HG02970 (cell line): ENCODE measurements around the gene CYP2W1.
A peak's percentile ranks its signal among the peaks of the same experiment; 100 is the strongest.

ENCODE experiments used
- ATAC-seq: cut with Tn5 transposase; IDR thresholded peaks from one replicate; pipeline ENCODE4 v1.9.1; 2021; ENCODE audit warnings: mild to moderate bottlenecking, moderate library complexity, moderate number of reproducible peaks; ENCODE audit not compliant: unreplicated experiment, low FRiP score

The CYP2W1 gene

GRCh38 chr7:964401-965231 lies 18.4 kb upstream of the CYP2W1 start:
- no peak for ATAC-seq

GRCh38 chr7:966291-967069 lies 16.5 kb upstream of the CYP2W1 start:
- no peak for ATAC-seq

- no peak for ATAC-seq
Observed at GRCh38 chr7:967361-968082, 15.5 kb upstream of the CYP2W1 start.

- no peak for ATAC-seq
Observed at GRCh38 chr7:968205-969105, 14.5 kb upstream of the CYP2W1 start.

- ATAC-seq: no peak
Observed at GRCh38 chr7:969403-969802, 13.6 kb upstream of the CYP2W1 start.

GRCh38 chr7:970744-971143 lies 12.2 kb upstream of the CYP2W1 start:
- ATAC-seq: no peak

- ATAC-seq: no peak
Observed at GRCh38 chr7:972110-972509, 10.9 kb upstream of the CYP2W1 start.

GRCh38 chr7:972676-973309 lies 10.2 kb upstream of the CYP2W1 start:
- no peak for ATAC-seq

GRCh38 chr7:973312-973711 lies 9.7 kb upstream of the CYP2W1 start:
- no peak for ATAC-seq

GRCh38 chr7:974172-974571 lies 8.8 kb upstream of the CYP2W1 start:
- ATAC-seq: no peak

GRCh38 chr7:974820-975681 lies 7.9 kb upstream of the CYP2W1 start, which contains the start of gene COX19:
TSS of gene COX19 (minus strand) at chr7:975549. CDS start at chr7:975509, 40 bp downstream.
- peak; percentile 85 for ATAC-seq

- peak; percentile 6 for ATAC-seq
Observed at GRCh38 chr7:975702-976473, 7.1 kb upstream of the CYP2W1 start.

GRCh38 chr7:976901-977325 lies 6.1 kb upstream of the CYP2W1 start:
- ATAC-seq: no peak

GRCh38 chr7:977326-978048 lies 5.5 kb upstream of the CYP2W1 start:
- no peak for ATAC-seq

- ATAC-seq: no peak
Observed at GRCh38 chr7:978049-978346, 5.0 kb upstream of the CYP2W1 start.

- ATAC-seq: no peak
Observed at GRCh38 chr7:978416-979091, 4.4 kb upstream of the CYP2W1 start.

GRCh38 chr7:979151-979550 lies 3.8 kb upstream of the CYP2W1 start:
- no peak for ATAC-seq
